Common myeloid progenitor, CD34-positive (primary cell): Measurements from ENCODE around the gene ABI1.

Source experiments
- CTCF ChIA-PET: fragments of 350-600 bp; sonication (Branson Sonifier 250); formaldehyde crosslinking; loops from one replicate; lab custom pipeline; 2021; ENCODE audit warnings: antibody characterized with exemption; lab: Charles Lee
- POLR2A ChIA-PET: fragments of 350-600 bp; sonication (Branson Sonifier 250); formaldehyde crosslinking; loops from one replicate; lab custom pipeline; 2021; ENCODE audit warnings: antibody characterized with exemption; lab: Charles Lee
- DNase-seq, 3 donors: peaks; one replicate each; pipeline versions ENCODE4 v3.0.0 to v3.0.0-alpha.2; 2013
- H3K27ac ChIP-seq, 2 experiments: 1 replicate in 1 of 2; 2 replicates in 1 of 2; pipeline ENCODE4 v1.7.0; 2013; ENCODE audit warnings: inconsistent platforms in 2 of 2, low read length in 2 of 2, mild to moderate bottlenecking in 2 of 2, low read depth in 1 of 2, moderate library complexity in 1 of 2; ENCODE audit not compliant: severe bottlenecking in 2 of 2, insufficient read depth in 1 of 2, poor library complexity in 1 of 2
- H3K27me3 ChIP-seq, 5 experiments: replicated peaks in 2 of 5; 1 replicate in 3 of 5; 2 replicates in 2 of 5; pipeline versions ENCODE4 v1.6.1 to v1.7.0; 2013; ENCODE audit warnings: low read length in 4 of 5, mild to moderate bottlenecking in 2 of 5, moderate library complexity in 2 of 5, inconsistent platforms in 1 of 5; ENCODE audit not compliant: insufficient read depth in 5 of 5, control insufficient read depth in 4 of 5
- H3K36me3 ChIP-seq, 4 experiments: 1 replicate in 2 of 4; 2 replicates in 2 of 4; pipeline versions ENCODE4 v1.6.1 to v1.7.0; 2013; ENCODE audit warnings: low read length in 3 of 4, control low read depth in 1 of 4, mild to moderate bottlenecking in 1 of 4; ENCODE audit not compliant: control insufficient read depth in 4 of 4, insufficient read depth in 4 of 4
- H3K4me1 ChIP-seq, 4 experiments: 1 replicate in 3 of 4; 2 replicates in 1 of 4; pipeline versions ENCODE4 v1.6.1 to v1.7.1; 2013; ENCODE audit warnings: low read length in 3 of 4, mild to moderate bottlenecking in 3 of 4, control low read depth in 1 of 4, inconsistent platforms in 1 of 4, moderate library complexity in 1 of 4; ENCODE audit not compliant: control insufficient read depth in 4 of 4, insufficient read depth in 4 of 4; ENCODE audit errors: control extremely low read depth in 1 of 4
- H3K4me3 ChIP-seq, 7 experiments: 1 replicate in 4 of 7; 2 replicates in 3 of 7; pipeline versions ENCODE4 v1.5.1 to v1.7.0; 2013; ENCODE audit warnings: mild to moderate bottlenecking in 7 of 7, low read length in 6 of 7, moderate library complexity in 6 of 7, inconsistent platforms in 2 of 7, low read depth in 2 of 7, control low read depth in 1 of 7; ENCODE audit not compliant: insufficient read depth in 4 of 7, control insufficient read depth in 1 of 7; ENCODE audit errors: extremely low read depth in 1 of 7
- H3K9me3 ChIP-seq, 5 experiments: 1 replicate in 4 of 5; 2 replicates in 1 of 5; pipeline versions ENCODE4 v1.6.1 to v1.7.1; 2013; ENCODE audit warnings: low read length in 4 of 5, mild to moderate bottlenecking in 2 of 5, inconsistent platforms in 1 of 5, low read depth in 1 of 5, moderate library complexity in 1 of 5; ENCODE audit not compliant: control insufficient read depth in 4 of 5, insufficient read depth in 2 of 5; ENCODE audit errors: control extremely low read depth in 1 of 5
- WGBS: methylation state at CpG from one replicate; pipeline ENCODE4 v1.1.5; 2013; ENCODE audit not compliant: insufficient coverage; 5-methylcytosine and 5-hydroxymethylcytosine counted together

ABI1 gene

GRCh38 chr10:26700884-26701630, 159.7 kb downstream of the ABI1 start:
- DNase-seq, result no peak
- H3K4me1 ChIP-seq, result peaks cover 6 to 21% (median 14%) of the 10 kb centered on the region in 4 experiments
- H3K9me3 ChIP-seq, result no peaks in the 10 kb centered on the region
- peaks cover 0 to 22% (median 4%) of the 10 kb centered on the region in 4 experiments for H3K36me3 ChIP-seq
- no peak overlapping the region for H3K27ac ChIP-seq
- H3K4me3 ChIP-seq, result no peak overlapping the region
- ChIA-PET POLR2A (no interaction called here), CTCF (no interaction called here)
- 78% methylated on average over 4 of the region's 4 CpGs for WGBS
- no peaks in the 10 kb centered on the region for H3K27me3 ChIP-seq

GRCh38 chr10:26699631-26700030, 161.1 kb downstream of the ABI1 start:
- Histone ChIP-seq H3K27me3 (no peaks in the 10 kb centered on the region), H3K9me3 (no peaks in the 10 kb centered on the region), H3K27ac (no peak overlapping the region), H3K4me1 (peaks cover 6 to 20% (median 14%) of the 10 kb centered on the region in 4 experiments), H3K4me3 (no peak overlapping the region), H3K36me3 (peaks cover 0 to 12% (median 0%) of the 10 kb centered on the region in 4 experiments)
- ChIA-PET CTCF (no interaction called here), POLR2A (no interaction called here)
- DNase-seq, result no peak
- WGBS, result 96% methylated on average over 4 of the region's 7 CpGs

GRCh38 chr10:26698909-26699308, 161.8 kb downstream of the ABI1 start:
- H3K9me3 ChIP-seq, result no peaks in the 10 kb centered on the region
- ChIA-PET CTCF (no interaction called here), POLR2A (no interaction called here)
- H3K27ac ChIP-seq, result no peak overlapping the region
- peak overlapping the region in 2 of 7 experiments; percentile 88 to 96 for H3K4me3 ChIP-seq
- DNase-seq, result no peak
- peaks cover 0 to 12% (median 0%) of the 10 kb centered on the region in 4 experiments for H3K36me3 ChIP-seq
- peaks cover 0 to 5% (median 0%) of the 10 kb centered on the region in 5 experiments for H3K27me3 ChIP-seq
- WGBS, result 91% methylated on average over 1 of the region's 2 CpGs
- peaks cover 6 to 20% (median 14%) of the 10 kb centered on the region in 4 experiments for H3K4me1 ChIP-seq

GRCh38 chr10:26697922-26698608, 162.7 kb downstream of the ABI1 start:
- 2% methylated on average over 35 of the region's 42 CpGs for WGBS
- Histone ChIP-seq H3K36me3 (peaks cover 0 to 12% (median 0%) of the 10 kb centered on the region in 4 experiments), H3K9me3 (no peaks in the 10 kb centered on the region), H3K4me1 (peaks cover 6 to 20% (median 14%) of the 10 kb centered on the region in 4 experiments), H3K27me3 (peaks cover 0 to 8% (median 0%) of the 10 kb centered on the region in 5 experiments), H3K4me3 (peak overlapping the region; percentile 75 to 99 (median 88)), H3K27ac (peak overlapping the region in 1 of 2 experiments; percentile 76)
- POLR2A ChIA-PET, result no interaction called here
- no peak for DNase-seq
- CTCF ChIA-PET, result no interaction called here

GRCh38 chr10:26697163-26697921, 163.4 kb downstream of the ABI1 start, which contains the start of gene PDSS1:
Gene PDSS1, plus strand, starts transcription at chr10:26697701. Its CDS starts 11 bp downstream, at chr10:26697712.
- 0% methylated on average over 69 of the region's 82 CpGs for WGBS
- CTCF ChIA-PET, result interaction anchor here (0.9 to 2.0 kb wide), 2 partner anchors 14 to 29 kb away, joined by 3 to 4 read pairs; no protein-coding TSS in a partner anchor
- H3K9me3 ChIP-seq, result no peaks in the 10 kb centered on the region
- peaks cover 6 to 20% (median 14%) of the 10 kb centered on the region in 4 experiments for H3K4me1 ChIP-seq
- peak within 1 kb of the TSS; percentile 75 to 99 (median 88) for H3K4me3 ChIP-seq
- POLR2A ChIA-PET, result interaction anchor here (0.9 kb wide), 1 partner anchor 9 kb away, joined by 3 read pairs; no protein-coding TSS in a partner anchor
- peak; percentile 61 to 80 (median 73) for DNase-seq
- H3K27ac ChIP-seq, result peak within 1 kb of the TSS in 1 of 2 experiments; percentile 76
- H3K27me3 ChIP-seq, result peaks cover 0 to 8% (median 0%) of the 10 kb centered on the region in 5 experiments
- H3K36me3 ChIP-seq, result peaks cover 0 to 9% (median 0%) of the 10 kb centered on the region in 4 experiments

GRCh38 chr10:26696786-26697162, 164.0 kb downstream of the ABI1 start:
- H3K4me3 ChIP-seq, result peak overlapping the region; percentile 75 to 99 (median 88)
- CTCF ChIA-PET, result interaction anchor here (0.9 to 2.0 kb wide), 2 partner anchors 14 to 29 kb away, joined by 3 to 4 read pairs; no protein-coding TSS in a partner anchor
- 23% methylated on average over 11 of the region's 11 CpGs for WGBS
- H3K9me3 ChIP-seq, result no peaks in the 10 kb centered on the region
- peak overlapping the region in 1 of 2 experiments; percentile 76 for H3K27ac ChIP-seq
- H3K27me3 ChIP-seq, result peaks cover 0 to 8% (median 0%) of the 10 kb centered on the region in 5 experiments
- peaks cover 0 to 4% (median 0%) of the 10 kb centered on the region in 4 experiments for H3K36me3 ChIP-seq
- H3K4me1 ChIP-seq, result peaks cover 6 to 20% (median 14%) of the 10 kb centered on the region in 4 experiments
- DNase-seq, result no peak
- POLR2A ChIA-PET, result interaction anchor here (0.9 kb wide), 1 partner anchor 10 kb away, joined by 3 read pairs; no protein-coding TSS in a partner anchor
